Measurements from ENCODE around the gene GRAMD1A. TPM values are rescaled to one million over a fixed set of nuclear protein-coding genes. Genes with fewer than 3 reads are reported as not detected.

Gene GRAMD1A
- total and polyA plus RNA-seq, 2 of the 8 experiments (the other 6 are each of a cell fraction or from before 2014, with no cell fraction given): 113 to 154 TPM

GRCh38 chr19:35046461-35046860 lies 46.3 kb downstream of the GRAMD1A start (continued):
- TF ChIP-seq TCF12 (IDR thresholded peaks at IDR 0.05; ENCODE audit: low read depth, low read length) (no peak), EZH2 (IDR thresholded peaks at IDR 0.05; ENCODE audit: low read depth, low read length, severe bottlenecking) (no peak)

All from H1 (cell line).